ENCODE measurements around the gene ARPC2. TPM values are rescaled to one million over a fixed set of nuclear protein-coding genes. Genes with fewer than 3 reads are reported as not detected.

The ARPC2 gene
- total and polyA plus RNA-seq, 4 donors, result 58.1 to 83.6 (median 73.7) TPM

DNA sequence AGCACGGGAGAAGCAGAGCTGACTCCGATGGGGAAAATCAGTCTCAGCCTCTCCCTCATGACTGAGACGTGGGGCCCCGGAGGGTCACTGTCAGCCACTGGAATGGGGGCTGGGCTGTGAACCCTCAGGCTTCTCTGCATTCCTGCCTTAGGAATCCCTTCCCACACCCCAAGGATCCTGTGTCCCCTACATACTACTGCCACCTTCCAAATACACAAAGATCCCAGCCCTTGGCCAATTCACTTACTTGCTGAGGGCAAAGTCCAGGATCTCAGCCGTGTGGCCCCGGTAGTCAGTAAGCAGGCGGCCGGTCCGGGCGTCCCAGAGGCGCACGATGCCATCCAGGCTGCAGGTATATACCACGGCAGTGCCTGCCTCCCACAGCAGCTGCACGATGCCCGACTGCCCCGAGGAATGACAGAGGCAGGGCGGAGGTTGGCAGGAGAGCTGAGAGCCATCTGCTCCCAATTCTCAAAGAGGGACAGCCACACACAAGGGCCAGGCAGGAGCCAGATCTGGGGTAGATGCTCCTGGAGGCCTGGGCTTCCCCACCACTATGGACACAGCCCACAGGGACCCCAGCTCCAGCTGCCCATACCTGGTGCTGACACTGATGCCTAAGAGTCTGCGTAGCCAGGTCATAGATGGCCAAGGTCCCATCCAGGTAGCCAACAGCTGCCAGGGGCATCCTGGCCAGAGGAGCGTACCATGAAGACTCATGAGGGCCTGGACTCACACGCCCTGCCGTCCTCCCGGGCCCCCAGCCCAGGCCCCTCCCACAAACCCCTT lies 48.0 kb downstream of the ARPC2 start:
- TF ChIP-seq, protein P1, sequence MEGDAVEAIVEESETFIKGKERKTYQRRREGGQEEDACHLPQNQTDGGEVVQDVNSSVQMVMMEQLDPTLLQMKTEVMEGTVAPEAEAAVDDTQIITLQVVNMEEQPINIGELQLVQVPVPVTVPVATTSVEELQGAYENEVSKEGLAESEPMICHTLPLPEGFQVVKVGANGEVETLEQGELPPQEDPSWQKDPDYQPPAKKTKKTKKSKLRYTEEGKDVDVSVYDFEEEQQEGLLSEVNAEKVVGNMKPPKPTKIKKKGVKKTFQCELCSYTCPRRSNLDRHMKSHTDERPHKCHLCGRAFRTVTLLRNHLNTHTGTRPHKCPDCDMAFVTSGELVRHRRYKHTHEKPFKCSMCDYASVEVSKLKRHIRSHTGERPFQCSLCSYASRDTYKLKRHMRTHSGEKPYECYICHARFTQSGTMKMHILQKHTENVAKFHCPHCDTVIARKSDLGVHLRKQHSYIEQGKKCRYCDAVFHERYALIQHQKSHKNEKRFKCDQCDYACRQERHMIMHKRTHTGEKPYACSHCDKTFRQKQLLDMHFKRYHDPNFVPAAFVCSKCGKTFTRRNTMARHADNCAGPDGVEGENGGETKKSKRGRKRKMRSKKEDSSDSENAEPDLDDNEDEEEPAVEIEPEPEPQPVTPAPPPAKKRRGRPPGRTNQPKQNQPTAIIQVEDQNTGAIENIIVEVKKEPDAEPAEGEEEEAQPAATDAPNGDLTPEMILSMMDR (IDR thresholded peaks at IDR 0.05; ENCODE audit: low read depth, low read length, missing input control), result no peak
- peak; percentile 27 to 40 for TF ChIP-seq RXRA (IDR thresholded peaks at IDR 0.05)
- TF ChIP-seq HNF4G (IDR thresholded peaks at IDR 0.05), result peak; percentile 78
- peak; percentile 81 for TF ChIP-seq SP1 (IDR thresholded peaks at IDR 0.05)
- no peak for TF ChIP-seq FOXA1 (IDR thresholded peaks at IDR 0.05)
- TF ChIP-seq HNF4A (conservative IDR thresholded peaks at IDR 0.05), result peak; percentile 92 to 93
- TF ChIP-seq, protein P2, sequence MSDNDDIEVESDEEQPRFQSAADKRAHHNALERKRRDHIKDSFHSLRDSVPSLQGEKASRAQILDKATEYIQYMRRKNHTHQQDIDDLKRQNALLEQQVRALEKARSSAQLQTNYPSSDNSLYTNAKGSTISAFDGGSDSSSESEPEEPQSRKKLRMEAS (IDR thresholded peaks at IDR 0.05), result peak; percentile 62
- peak in 1 of 2 donors; percentile 35 for TF ChIP-seq RAD21 (IDR thresholded peaks at IDR 0.05)
- Histone ChIP-seq H3K36me3 (ENCODE audit: control insufficient read depth in 4 of 4, insufficient read depth in 3 of 4, low read depth in 1 of 4, low read length in 3 of 4) (peaks cover 8 to 29% (median 13%) of the 10 kb centered on the region in 4 donors), H3K4me3 (ENCODE audit: low read depth in 1 of 3, low read length in 3 of 3) (no peak overlapping the region), H3K4me1 (ENCODE audit: control insufficient read depth in 4 of 4, insufficient read depth in 4 of 4, low read length in 3 of 4) (peaks cover 1 to 37% (median 22%) of the 10 kb centered on the region in 4 donors), H3K27me3 (ENCODE audit: control insufficient read depth in 4 of 4, insufficient read depth in 4 of 4, low read length in 3 of 4) (no peaks in the 10 kb centered on the region), H3K27ac (ENCODE audit: low read depth in 1 of 2, low read length in 2 of 2) (no peak overlapping the region), H3K9me3 (ENCODE audit: control insufficient read depth in 4 of 4, low read length in 3 of 4) (no peaks in the 10 kb centered on the region), H3K9ac (ENCODE audit: low read depth in 1 of 2, low read length in 2 of 2) (no peak overlapping the region)
- DNase-seq (ENCODE audit: low spot score), result no peak
- 53% methylated on average over 22 of the region's 22 CpGs for WGBS

DNA sequence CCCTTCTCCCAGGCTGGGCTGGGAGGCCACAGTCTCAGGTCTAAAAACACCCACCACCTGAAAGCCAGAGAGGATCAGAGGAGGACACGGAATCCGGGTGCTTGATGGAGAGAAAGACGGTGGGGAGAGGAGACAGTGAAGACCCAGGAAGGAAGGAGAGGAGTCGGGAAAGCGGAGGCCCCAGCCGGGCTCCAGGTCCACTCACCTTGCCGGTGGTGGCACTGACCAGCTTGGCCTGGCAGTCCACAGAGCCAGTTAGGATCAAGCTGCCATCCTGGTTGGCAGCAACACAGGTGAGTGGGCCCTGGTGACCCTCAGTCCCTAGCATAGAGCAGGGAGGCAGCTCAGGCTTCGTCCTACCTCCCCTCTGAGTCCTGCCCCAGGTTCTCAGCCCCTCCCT lies 48.6 kb downstream of the ARPC2 start:
- peaks cover 1 to 37% (median 24%) of the 10 kb centered on the region in 4 donors for H3K4me1 ChIP-seq (ENCODE audit: control insufficient read depth in 4 of 4, insufficient read depth in 4 of 4, low read length in 3 of 4)
- H3K9ac ChIP-seq (ENCODE audit: low read depth in 1 of 2, low read length in 2 of 2), result no peak overlapping the region
- H3K9me3 ChIP-seq (ENCODE audit: control insufficient read depth in 4 of 4, low read length in 3 of 4), result no peaks in the 10 kb centered on the region
- DNase-seq (ENCODE audit: low spot score), result no peak
- TF ChIP-seq, protein P3, sequence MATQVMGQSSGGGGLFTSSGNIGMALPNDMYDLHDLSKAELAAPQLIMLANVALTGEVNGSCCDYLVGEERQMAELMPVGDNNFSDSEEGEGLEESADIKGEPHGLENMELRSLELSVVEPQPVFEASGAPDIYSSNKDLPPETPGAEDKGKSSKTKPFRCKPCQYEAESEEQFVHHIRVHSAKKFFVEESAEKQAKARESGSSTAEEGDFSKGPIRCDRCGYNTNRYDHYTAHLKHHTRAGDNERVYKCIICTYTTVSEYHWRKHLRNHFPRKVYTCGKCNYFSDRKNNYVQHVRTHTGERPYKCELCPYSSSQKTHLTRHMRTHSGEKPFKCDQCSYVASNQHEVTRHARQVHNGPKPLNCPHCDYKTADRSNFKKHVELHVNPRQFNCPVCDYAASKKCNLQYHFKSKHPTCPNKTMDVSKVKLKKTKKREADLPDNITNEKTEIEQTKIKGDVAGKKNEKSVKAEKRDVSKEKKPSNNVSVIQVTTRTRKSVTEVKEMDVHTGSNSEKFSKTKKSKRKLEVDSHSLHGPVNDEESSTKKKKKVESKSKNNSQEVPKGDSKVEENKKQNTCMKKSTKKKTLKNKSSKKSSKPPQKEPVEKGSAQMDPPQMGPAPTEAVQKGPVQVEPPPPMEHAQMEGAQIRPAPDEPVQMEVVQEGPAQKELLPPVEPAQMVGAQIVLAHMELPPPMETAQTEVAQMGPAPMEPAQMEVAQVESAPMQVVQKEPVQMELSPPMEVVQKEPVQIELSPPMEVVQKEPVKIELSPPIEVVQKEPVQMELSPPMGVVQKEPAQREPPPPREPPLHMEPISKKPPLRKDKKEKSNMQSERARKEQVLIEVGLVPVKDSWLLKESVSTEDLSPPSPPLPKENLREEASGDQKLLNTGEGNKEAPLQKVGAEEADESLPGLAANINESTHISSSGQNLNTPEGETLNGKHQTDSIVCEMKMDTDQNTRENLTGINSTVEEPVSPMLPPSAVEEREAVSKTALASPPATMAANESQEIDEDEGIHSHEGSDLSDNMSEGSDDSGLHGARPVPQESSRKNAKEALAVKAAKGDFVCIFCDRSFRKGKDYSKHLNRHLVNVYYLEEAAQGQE (IDR thresholded peaks at IDR 0.05), result no peak
- TF ChIP-seq TAF1 (conservative IDR thresholded peaks at IDR 0.05) (no peak), HNF4G (IDR thresholded peaks at IDR 0.05) (no peak), FOXA2 (IDR thresholded peaks at IDR 0.05) (no peak), NR2F2 (IDR thresholded peaks at IDR 0.05) (no peak), FOXA1 (IDR thresholded peaks at IDR 0.05) (no peak), YY1 (IDR thresholded peaks at IDR 0.05) (no peak)
- TF ChIP-seq, protein P4, sequence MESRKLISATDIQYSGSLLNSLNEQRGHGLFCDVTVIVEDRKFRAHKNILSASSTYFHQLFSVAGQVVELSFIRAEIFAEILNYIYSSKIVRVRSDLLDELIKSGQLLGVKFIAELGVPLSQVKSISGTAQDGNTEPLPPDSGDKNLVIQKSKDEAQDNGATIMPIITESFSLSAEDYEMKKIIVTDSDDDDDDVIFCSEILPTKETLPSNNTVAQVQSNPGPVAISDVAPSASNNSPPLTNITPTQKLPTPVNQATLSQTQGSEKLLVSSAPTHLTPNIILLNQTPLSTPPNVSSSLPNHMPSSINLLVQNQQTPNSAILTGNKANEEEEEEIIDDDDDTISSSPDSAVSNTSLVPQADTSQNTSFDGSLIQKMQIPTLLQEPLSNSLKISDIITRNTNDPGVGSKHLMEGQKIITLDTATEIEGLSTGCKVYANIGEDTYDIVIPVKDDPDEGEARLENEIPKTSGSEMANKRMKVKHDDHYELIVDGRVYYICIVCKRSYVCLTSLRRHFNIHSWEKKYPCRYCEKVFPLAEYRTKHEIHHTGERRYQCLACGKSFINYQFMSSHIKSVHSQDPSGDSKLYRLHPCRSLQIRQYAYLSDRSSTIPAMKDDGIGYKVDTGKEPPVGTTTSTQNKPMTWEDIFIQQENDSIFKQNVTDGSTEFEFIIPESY (IDR thresholded peaks at IDR 0.05), result no peak
- TF ChIP-seq, protein P5, sequence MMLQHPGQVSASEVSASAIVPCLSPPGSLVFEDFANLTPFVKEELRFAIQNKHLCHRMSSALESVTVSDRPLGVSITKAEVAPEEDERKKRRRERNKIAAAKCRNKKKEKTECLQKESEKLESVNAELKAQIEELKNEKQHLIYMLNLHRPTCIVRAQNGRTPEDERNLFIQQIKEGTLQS (IDR thresholded peaks at IDR 0.05), result no peak
- TF ChIP-seq, protein P1 (IDR thresholded peaks at IDR 0.05; ENCODE audit: low read depth, low read length, missing input control), result no peak
- TF ChIP-seq, protein P2 (IDR thresholded peaks at IDR 0.05), result no peak
- peaks cover 8 to 29% (median 13%) of the 10 kb centered on the region in 4 donors for H3K36me3 ChIP-seq (ENCODE audit: control insufficient read depth in 4 of 4, insufficient read depth in 3 of 4, low read depth in 1 of 4, low read length in 3 of 4)
- 94% methylated on average over 8 of the region's 8 CpGs for WGBS
- H3K4me3 ChIP-seq (ENCODE audit: low read depth in 1 of 3, low read length in 3 of 3), result no peak overlapping the region
- no peak overlapping the region for H3K27ac ChIP-seq (ENCODE audit: low read depth in 1 of 2, low read length in 2 of 2)
- H3K27me3 ChIP-seq (ENCODE audit: control insufficient read depth in 4 of 4, insufficient read depth in 4 of 4, low read length in 3 of 4), result no peaks in the 10 kb centered on the region
